A549 treated with RU486 at 1 μM for 4 hours (cell line): Measurements from ENCODE around the gene INPP4A. TPM values are rescaled to one million over a fixed set of nuclear protein-coding genes. Genes with fewer than 3 reads are reported as not detected.

Source experiments
- total RNA-seq: library from RNA; stranded (reverse); fragments of 200-300 nt; extraction: Qiagen RNA extraction; gene quantifications from 5 replicates; pipeline ENCODE4 v1.2.3, GENCODE V29; 2022; ENCODE audit warnings: low read depth

INPP4A gene
- total RNA-seq, result 5.6 to 10.4 TPM (median 9.0 TPM) in 5 replicates

GRCh38 chr2:98444436-98445176 lies at the start of gene INPP4A:
Gene INPP4A, plus strand, starts transcription at chr2:98444858. Its CDS starts 75,191 bp downstream, at chr2:98520049.

DNA sequence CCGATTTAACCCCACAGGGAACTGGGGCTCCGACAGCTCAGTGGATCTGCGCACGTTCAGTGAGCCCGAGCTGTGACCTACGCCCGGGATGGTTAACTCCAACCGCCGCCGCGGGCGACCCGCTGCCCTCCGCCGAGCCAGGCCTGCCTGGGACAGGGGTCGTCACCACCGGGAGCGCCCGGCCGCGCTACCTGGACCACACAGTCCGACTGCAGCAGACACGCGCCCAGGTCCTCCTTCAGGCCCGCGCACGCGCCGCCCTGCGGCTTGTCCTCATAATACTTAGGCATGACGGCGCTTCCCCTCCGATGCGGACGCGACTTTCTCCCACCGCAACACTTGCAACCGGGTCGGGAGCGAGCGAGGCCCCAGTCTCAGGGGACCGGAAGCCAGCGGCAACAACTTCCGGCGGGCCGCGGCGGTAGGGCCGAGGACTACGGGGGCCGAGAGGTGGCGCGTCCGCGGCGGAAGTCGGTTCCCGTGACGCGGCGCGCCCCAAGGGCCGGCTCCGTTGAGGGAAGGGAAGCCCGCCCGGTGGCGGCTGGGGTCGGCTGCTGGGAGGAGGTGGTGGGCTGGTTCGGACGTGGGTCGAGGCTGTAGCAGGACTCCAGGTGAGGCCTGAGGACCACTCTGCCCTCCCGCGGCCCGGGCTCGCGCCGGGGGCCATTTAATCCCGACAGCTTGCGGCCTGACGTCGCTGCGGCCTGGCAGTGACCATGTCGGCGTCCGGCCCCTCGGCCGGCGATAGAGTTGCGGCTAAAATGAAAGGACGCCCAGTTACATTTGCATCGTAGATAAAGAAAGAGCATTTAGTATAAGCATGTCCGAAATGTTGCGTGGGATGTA lies 163.7 kb downstream of the INPP4A start, which contains the start of the genes COA5 and UNC50:
Gene COA5, minus strand, starts transcription at position 397 of the 846 bp plus-strand sequence. Its CDS starts 107 bp downstream, at position 290.
Gene UNC50, plus strand, starts transcription at position 474 of the 846 bp plus-strand sequence. CDS start 1,171 bp downstream, outside the sequence.

Other genes starting within 250 kb of the INPP4A start
- 0.02 to 0.06 TPM in 2 of 5 replicates, not detected in the others for gene CNGA3, start 98.4 kb upstream of the INPP4A start, total RNA-seq
- 14.6 to 22.9 TPM (median 21.3 TPM) in 5 replicates for gene COA5, start 163.7 kb downstream of the INPP4A start, total RNA-seq
- 31.1 to 47.9 TPM (median 43.7 TPM) in 5 replicates for gene UNC50, start 163.7 kb downstream of the INPP4A start, total RNA-seq